Measurements from ENCODE around the gene RUFY1.
"Not testable (repeated sequence)": the region's sequence is repeated elsewhere in the genome, so short reads cannot be mapped to it uniquely, and the experiment has no call there.

Gene RUFY1

DNA sequence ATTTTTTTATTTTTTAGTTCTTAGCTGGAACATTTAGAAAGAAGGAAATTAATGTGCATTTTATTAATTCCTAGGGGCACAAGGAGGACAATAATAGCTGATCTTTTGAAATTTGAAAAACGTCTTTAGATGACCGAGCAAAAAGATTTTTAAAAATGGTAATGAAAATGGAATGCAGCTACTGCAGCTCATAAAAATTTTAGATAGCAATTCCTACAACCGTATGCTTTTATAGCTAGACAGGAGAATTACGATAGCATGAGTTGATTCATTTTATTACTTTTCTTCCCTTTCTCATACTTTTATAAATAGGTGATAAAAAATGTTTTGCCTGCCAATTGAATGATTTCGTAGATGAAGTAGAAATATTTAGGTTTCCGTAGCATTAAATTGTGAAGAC is 13.7 kb upstream of the RUFY1 start:
- no peak for DNase-seq

DNA sequence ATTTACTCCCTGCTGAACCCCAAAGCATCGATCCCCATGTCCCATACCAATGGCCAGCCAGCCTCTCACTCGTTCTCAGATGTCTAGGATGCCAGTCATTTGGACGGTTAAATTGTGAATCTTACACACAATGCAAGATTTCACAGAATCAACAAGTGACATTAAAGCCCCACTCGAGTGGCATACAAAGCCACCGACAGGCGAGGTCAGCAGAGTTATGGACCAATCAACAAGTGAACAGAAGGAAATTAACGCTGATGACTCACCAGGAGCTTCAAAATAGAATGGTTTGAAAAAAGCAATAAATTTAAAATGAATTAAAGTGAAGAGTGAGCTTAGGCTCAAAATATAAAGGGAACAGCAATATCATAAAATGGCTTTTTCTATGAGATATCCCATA is 8.2 kb upstream of the RUFY1 start:
- no peak for DNase-seq

DNA sequence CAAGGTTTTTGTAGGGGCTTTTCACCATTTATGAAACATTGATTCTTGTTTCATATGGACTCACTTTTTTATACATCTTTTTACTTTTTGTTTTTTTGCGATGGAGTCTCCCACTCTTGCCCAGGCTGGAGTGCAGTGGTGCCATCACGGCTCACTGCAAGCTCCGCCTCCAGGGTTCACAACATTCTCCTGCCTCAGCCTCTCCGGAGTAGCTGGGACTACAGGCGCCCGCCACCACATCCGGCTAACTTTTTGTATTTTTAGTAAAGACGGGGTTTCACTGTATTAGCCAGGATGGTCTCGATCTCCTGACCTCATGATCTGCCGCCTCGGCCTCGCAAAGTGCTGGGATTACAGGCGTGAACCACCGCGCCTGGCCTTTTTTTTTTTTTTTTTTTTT is 7.1 kb upstream of the RUFY1 start:
- not testable (repeated sequence) for DNase-seq

DNA sequence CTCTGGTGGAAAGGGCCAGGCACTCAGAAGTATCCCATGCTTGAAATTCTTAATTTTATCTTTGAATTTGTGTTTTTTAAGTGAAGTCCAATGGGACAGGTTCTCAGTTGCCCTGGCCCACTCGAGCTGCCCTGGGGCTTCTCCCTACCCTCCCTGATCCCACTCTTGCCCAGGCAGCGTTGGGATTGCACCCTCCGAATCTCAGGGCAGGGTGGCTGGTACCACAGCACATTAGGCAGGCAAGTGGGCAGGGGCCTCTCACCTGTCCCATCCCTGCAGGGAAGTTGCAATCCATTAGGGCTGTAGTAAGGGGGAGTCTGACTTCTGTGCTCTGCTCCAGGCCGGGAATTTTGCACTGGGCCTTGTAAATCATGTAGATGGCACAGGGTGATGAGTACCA is 2.7 kb downstream of the RUFY1 start:
- DNase-seq: no peak

DNA sequence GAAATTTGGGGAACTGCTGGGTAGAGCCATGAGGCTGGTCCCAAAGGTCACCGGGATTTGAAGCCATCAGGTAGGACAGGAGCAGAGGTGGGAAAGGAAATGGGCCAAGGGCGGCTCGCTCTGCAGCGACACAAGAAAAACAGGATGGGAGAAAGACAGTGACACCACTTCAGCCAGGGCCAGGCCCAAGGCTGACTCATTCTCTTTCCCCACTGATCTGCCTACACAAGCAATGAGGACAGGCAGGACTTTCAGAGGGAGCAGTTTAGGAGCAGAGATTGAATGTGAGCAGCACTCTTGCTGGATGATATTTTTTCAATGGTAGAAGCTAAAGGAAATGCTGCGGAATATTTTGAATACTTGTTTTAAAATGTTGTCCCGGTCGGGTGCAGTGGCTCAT is 3.5 kb downstream of the RUFY1 start:
- no peak for DNase-seq

DNA sequence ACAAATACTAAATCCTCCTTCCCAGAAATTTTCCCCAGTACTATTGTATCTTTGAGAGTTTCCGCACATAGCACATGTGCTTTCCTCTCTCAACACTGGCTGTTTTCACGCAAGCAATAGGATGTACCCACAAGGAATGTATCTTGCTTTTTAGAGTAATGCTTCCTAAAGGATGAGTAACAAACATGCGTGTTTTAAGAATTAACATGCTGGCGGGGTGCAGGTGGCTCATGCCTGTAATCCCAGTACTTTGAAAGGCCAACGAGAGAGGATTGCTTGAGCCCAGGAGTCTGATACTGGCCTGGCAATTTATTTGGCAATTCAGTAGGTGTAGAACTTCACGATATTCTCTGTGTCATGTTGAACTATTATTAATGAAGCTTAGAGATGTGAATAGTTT is 4.6 kb downstream of the RUFY1 start:
- no peak for DNase-seq

DNA sequence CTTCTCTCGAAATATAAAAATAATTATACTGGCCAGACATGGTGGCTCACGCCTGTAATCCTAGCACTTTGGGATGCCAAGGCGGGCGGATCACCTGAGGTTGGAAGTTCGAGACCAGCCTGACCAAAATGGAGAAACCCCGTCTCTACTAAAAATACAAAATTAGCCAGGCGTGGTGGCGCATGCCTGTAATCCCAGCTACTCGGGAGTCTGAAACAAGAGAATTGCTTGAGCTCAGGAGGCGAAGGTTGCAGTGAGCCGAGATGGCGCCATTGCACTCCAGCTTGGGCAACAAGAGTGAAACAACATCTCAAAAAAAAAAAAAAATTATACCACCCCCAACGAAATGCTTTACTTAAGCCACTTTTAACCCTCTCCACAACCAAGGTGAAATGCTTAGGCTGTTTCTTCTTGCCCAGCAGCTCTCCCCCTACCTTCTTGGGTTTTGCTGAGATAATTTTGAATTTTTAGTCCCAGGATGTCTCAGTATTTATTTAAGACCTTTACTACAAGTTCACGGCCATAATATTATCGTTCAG is 8.0 kb downstream of the RUFY1 start:
- DNase-seq: not testable (repeated sequence)

DNA sequence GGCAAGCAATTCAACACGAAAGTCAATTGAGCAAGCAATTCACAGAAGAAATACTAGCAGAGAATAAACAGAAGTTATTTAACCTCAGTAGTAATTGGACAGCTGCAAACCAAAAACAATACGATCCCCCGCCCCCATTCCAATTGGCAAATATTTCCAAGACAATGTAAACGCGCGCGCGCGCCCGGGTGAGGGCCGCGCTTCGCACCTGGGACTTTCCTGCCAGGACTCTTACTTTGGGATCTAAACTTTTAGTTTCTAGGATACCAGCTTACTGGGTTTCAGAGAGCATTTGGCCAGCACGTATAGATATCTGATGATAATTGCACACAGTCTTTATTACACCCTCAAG is 8.6 kb downstream of the RUFY1 start:
- DNase-seq: peak in 12 of 51 donors; percentile 2 to 37 (median 16)

DNA sequence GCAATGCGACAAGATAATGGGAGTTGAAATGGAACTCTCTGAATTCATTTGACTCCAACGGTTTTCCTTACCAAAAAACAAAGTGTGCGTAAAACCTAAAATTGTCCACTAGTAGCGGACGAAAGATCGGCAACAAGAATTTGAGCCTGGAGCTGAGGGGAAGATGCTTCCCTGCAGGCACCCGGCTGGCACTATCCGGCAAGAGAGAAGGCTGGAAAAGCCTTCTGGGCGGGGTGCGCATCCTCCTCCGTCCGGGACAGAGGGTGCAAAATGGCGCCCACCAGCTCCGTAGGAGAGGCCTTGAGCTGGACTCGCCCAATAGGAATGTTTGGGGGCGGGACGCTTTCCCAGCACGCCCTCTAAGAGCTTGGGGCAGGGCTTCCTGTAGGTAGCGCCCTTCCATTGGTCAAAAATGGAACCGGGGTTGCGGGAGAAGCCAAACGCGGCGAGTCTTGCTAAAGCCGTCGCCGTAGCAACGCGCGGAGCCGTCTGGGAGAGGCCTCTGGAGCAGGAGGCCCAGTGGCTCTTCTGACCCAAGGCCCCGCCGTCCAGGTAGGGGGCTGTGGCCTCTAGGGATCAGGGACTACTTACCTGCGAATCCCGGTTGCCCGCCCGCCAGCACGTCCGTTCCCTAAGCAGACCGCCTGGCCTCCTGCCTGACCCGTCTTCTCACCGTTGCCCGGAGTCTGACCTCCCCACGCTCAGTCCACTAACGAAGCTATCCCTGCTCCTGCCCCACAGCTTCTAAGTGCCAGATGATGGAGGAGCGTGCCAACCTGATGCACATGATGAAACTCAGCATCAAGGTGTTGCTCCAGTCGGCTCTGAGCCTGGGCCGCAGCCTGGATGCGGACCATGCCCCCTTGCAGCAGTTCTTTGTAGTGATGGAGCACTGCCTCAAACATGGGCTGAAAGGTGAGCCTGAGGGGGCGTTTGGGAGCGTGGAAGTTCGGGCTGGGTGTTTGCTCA is 9.2 kb downstream of the RUFY1 start:
- peak; percentile 43 to 99 (median 95) for DNase-seq

DNA sequence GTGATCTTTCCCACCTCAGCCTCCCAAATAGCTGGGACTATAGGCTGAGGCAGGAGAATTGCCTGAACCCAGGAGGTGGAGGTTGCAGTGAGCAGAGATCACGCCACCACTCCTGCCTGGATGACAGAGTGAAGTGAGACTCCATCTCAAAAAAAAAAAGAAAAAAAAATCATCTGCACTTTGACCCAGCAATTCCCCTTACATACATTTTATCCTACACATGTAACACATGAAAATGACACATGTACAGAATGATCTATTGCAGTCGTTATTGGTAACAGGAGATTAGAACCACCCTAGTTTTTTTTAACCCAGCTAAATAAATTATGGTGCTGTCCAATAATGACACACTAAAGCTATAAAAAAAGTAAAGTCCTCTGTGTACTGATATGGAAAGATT is 14.2 kb downstream of the RUFY1 start:
- no peak for DNase-seq

DNA sequence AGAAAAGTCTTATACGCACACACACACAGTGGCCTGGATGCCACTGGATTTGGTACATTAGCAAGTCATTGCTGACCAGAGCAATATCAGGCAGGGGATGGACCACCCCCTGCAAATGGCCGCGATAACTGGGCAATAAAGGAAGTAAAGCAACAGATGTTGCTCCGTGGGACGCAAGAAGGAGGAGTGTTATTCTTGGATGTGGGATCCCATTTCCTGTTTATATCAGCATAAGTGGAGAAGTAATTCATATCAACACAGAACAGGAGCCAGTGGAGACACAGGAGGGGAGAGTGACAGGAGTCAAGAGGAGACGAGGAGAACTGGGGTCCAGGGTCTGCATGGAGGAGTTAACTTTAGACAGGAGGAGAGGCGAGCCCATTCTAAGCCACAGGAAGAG is 18.4 kb downstream of the RUFY1 start:
- no peak for DNase-seq

DNA sequence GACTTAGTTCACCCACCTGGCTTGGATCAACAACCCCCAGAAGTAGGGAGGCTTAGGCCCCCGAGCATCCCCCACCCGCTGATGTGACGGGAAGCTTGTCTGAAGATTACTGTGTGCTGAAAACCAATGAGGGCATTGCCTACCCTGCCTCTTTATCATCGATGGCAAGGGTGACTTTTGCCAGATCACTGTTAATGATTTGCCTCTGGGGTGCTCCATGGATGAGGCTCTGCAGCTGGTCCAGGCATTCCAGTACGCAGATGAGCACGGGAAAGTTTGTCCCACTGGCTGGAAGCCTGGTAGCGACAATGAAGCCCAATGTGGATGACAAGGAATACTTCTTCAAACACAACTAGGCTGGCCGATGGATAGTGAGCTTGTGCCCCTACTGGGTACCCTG is 22.0 kb downstream of the RUFY1 start:
- DNase-seq: no peak

DNA sequence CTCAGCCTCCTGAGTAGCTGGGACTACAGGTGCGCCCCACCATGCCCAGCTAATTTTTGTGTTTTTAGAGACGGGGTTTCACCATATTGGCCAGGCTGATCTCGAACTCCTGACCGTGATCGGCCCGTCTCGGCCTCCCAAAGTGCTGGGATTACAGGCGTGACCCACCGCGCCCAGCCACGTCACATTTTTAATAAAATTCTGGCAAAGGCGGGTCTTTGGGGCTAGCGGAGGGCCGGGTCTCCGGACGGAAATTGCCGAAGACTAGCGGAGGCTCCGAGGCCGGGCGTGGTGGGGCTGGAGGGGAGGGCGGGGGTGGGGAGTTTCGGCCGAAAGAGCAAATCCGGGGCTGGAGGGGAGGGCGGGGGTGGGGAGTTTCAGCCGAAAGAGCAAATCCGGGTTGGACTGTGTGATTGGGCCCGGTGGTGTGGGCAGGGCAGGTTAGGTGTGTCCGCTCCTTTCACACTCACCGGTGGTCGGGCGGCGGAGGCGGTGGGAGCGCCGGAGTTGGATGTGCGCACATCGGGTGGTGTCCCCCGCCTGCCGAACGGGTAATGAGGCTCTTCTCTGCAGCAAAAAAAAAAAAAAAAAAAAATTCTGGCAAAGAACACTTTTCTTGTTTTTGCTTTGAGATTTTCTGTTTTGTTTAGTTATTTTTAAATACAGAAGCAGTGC is 27.1 kb downstream of the RUFY1 start:
- no peak for DNase-seq

DNA sequence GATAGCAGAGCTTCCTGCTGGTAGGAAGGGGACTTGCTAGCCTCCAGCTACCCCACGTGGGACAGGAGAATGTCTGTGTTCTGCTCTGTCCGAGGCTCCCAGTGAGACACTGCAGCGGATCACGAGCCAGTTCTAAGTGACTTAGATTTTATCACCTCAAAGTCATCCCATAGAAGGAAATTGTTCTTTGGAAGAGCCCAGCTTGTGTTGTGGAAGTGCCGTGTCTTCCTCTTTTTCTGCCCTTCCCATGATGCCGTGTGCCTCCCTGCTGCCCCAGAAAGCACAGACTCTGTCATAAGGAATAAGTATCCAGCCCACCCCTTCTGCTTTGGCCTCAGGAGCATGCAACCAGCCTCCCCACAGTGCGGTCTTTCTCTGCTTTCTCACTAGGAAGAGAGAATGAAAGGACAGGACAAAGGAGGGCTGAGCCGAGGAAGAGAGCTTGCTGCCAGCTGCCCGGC is 35.6 kb downstream of the RUFY1 start:
- DNase-seq: peak in 3 of 51 donors; percentile 6 to 39 (median 22)

DNA sequence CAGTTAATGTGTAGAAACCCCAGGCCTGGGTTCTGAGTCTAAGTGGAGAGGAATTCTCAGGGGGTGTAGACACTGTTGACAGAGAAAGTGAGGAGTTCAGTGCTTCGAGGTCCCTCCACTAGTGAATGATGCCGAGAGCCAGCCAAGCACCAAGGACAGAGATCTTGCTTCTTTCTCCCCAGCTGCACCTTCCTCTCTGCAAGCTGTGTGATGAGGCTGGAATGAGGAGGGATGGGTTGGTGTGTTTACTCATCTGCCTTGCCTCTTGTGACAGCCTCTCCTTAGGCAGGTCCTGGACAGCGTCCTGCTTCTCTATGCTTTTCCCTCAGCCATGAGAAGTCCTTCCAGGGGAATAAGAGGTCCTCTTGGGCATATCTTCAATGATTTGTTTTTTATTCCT is 37.8 kb downstream of the RUFY1 start:
- no peak for DNase-seq

DNA sequence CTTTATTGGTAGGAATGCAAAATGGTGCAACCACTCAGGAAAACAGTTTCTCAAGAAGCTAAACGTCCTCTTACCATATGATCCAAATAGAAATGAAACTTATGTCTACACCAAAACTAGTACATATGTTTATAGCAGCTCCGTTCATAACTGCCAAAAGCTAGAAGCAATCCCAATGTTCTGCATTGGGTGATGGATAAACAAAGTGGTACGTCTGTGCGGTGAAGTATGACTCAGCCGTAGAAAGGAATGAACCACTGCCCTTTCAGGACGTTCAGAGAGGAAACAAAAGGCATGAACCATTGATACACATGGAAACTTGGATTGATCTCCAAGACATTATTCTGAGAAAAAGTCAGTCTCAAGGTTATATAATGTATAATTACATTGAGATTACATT is 45.6 kb downstream of the RUFY1 start:
- no peak for DNase-seq

DNA sequence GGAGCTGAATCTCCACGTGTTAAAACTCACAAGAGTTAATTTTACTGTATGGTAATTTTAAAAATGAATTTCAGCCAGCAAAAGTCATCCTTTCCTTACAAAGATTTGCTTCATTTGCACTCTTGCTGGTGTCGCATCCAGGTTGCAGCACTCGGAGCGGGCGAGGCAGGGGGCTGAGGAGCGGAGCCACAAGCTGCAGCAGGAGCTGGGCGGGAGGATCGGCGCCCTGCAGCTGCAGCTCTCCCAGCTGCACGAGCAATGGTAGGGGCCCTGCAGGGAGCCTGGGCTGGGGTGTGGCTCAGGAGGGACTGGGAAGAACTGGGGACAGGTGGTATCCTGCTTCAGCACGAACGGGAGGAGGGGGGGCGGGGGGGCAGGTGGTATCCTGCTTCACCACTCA is 46.1 kb downstream of the RUFY1 start:
- no peak for DNase-seq

DNA sequence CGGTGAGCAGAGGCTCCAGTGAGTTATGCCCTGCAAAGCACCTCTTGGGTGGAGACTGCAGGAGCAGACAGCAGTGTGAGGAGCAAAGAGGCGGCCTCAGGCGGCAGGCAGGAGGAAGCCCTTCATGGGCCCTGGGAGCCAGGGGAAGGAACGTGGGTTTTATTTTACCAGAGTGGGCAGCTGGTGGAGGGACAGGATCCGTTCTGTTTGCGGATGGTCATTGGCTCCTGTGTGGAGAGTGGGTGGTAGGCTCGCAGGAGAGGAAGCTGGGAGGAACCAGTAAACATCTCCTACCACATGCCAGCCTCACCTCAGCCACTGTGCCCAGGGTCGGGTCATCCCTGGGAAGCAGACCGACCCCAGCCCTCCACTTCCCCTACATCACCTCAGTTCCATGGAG is 48.7 kb downstream of the RUFY1 start:
- no peak for DNase-seq

DNA sequence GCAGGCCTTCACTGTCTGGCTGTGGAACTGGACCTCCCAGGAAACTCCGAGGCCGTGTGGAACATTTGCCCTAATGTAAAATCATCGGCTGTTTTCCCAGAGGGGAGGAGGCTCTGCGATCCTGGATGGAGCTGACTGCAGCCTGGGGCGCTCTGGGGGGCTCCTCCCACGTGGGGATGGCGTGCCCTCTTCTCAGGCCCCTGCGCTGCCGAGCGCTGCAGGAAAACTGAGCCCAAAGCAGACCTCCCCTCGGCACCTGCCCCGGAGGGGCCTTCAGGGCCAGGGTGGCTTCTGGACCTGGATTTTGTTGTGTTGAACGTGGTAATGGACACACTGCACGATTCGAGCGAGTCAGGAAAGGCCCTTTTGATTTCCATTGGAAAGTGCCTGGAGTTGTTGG is 49.2 kb downstream of the RUFY1 start:
- DNase-seq: no peak

DNA sequence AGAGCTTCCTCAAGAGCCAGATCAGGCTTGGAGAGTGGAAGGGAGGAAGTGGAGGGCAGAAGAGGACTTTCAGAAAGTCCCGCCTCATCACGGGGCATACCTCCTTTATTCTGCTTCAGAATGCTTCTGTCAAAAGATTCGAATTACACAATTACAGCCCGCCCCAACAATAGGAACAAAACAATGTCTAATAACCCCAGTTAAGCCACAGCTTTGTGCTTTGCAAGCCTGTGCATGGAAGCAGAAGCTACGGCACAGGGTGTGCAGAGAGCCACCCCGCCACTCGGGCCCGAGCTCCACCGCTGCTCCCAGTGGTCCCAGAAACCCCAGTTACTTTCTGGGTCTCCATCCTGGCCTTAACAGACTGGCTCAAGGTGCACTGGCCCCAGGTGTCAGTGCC is 49.6 kb downstream of the RUFY1 start:
- DNase-seq: no peak

DNA sequence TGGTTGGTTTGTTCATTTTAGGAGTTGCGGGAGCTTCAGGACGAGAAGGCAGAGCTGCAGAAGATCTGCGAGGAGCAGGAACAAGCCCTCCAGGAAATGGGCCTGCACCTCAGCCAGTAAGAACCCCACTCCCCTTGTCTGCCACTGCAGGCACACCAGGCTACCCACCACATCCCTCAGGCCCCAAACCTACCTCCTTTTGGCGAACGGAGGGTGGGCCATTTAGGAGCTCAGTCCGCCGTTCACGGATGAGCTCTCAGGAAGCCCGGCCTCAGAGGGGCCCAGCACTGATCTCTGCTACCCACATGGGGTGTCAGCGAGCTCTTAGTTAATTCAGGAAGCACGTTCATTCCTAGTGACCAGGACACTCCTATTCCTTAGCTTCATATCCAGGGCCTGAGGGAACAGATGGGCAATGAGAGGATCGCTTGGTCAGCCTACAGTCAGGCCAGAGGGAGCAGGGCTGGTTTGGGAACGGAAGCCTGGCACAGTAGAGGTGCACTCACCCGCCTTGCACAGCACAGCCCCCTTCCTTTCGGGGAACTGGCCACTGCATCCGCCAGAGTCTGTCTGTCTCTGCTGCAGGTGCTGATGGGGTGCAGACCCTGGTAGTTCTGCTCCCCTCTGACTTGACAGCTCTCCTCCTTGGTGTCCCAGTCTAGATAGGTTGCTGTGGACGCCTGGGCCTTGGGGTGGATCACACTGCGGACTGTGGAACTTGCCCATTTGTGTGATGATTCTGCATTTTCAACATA is 51.7 kb downstream of the RUFY1 start:
- no peak for DNase-seq

DNA sequence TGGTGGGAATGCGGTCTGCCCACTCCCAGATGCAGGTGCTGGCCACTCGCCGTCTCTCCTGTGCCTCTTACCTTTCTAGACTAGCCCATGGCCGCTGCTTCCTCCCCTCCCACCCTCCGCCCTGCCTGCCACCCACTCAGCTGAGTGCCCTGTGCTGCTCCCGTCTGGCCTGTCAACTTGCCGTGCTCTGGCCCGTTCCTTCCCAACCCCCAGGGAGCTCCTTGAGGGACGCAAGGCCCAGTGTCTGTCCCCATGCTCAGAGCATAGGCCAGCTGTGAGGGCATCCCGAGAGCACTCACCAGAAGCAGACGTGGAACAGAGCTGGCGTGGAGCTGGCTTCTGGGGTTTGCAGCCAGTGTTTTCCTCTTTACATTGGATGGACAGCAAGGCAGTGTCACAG is 53.0 kb downstream of the RUFY1 start:
- DNase-seq: no peak
